GM19025 (cell line): ENCODE results near the gene IDH1.
"Not testable (repeated sequence)": the region's sequence is repeated elsewhere in the genome, so short reads cannot be mapped to it uniquely, and the experiment has no call there.

Experiments
- ATAC-seq: cut with Tn5 transposase; IDR thresholded peaks from one replicate; pipeline ENCODE4 v1.9.1; 2021; ENCODE audit warnings: mild to moderate bottlenecking, low read depth, moderate library complexity; ENCODE audit not compliant: unreplicated experiment

IDH1 gene

DNA sequence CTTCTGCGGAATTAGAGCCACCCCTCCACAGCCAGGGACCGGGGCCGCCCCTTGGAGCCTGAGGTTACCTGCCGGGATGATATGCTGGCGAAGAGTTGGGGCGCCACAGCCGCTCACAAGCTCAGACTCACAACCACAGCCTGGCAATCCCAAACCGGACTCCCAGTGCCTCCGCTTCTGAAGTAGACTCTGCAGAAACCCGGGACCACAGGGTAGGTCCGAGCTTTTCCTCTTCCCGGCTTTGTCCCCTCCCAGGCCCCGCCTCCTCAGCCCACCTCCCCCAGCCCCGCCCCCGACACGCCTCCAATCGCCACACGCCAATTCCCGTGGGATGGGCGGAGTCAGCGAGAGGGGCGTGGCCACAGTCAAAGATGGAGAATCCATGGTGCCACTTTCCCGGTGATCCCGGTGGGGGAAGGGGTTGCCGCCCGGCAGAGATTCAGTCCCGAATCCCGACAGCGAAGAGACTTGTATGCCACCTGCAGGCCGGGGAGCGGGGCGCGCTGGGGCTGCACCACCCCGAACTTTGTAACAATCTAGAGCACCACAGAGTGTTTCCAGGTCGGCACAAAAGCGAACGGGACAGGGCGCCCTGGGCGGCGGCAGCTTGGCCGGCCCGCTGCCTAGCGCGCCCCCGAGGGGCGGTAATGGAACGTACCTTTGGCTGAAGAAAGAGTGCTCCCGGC, at the start of gene IDH1:
Gene IDH1, minus strand, starts transcription at position 201 of the 686 bp plus-strand sequence. CDS start 3,520 bp downstream, outside the sequence.
- peak; percentile 74 for ATAC-seq

GRCh38 chr2:208304157-208304556, 49.3 kb upstream of the IDH1 start:
- no peak for ATAC-seq

DNA sequence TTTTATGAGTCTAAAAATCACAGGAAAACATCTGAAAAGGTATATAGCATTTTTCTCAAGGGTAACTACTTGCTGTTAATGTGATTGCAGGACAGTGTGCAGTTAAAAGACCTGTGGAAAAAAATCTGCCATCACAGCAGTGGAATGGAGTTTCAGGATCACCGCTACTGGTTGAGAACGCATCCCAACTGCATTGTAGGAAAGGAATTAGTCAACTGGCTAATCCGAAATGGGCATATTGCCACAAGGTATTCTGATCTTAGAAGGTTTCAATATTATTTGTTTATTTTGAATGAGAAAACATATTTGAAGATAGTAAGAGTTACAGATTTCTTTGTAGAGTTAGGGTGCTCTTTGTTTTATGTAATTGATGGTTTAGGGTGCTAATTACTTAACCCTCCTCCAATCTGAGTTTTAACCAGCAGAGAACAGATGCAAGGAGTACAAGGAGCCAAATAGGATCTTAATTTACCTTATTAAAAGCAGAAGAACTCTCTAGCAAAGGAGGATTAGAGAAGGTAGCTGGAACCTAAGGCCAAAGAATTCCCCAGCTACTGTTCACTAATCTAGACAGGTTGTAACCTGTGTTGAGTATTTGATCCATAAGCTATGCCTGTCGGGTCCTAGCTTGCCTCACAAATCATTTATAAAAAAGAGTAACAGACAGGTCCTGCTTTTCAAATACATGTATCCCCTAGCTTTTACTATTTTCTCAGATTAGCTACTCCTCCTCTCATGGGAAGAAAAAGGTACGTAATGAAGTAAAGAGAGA, 46.2 kb upstream of the IDH1 start:
- ATAC-seq, result no peak

- no peak for ATAC-seq
Observed at GRCh38 chr2:208297961-208298360, 43.1 kb upstream of the IDH1 start.

DNA sequence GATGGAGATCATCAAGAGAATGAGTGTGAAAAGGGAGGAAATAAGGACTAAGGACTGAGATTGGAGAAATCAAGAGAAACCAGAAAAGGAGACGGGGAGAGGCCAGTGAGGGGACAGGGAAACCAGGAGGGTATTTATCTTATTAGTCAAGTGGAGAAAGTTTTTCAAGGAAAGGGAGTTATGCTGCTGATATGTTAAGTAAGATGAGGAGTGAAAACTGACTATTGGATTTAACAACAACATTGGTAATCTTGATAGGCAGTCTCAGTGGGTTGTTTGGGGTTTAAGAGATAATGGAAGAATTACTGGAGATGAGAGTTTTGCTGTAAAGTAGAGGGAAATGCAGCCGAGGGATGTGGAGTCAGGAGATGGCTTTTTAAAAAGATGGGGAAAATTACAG, 41.7 kb upstream of the IDH1 start:
- no peak for ATAC-seq

GRCh38 chr2:208295834-208296233, 41.0 kb upstream of the IDH1 start:
- ATAC-seq, result no peak

DNA sequence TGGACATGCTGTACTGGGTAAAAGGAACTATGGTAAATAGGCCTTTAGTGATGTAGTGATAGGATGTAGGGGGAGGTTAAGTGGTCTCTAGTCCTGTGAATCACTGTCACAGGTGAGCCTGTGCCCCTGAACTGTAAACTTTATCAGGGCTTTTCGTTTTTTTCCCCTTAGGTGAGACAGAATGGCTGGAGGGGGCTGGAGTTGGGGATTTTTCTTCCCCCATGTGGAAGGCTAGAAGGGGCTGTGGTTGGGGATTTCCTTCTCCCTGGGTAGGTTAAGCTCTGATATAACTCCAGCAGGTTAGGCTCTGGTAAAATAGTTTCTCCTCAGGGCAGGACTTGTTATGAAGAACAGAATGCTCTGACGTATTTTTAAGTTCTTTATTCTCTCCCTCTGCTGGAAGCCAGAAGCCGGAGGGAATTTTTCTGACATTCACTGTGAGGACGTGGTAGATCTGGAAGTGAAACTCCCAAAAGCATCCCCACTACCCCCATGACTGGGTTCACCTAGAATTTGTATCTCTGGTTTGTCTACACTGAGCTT, 39.7 kb upstream of the IDH1 start:
- peak; percentile 57 for ATAC-seq

DNA sequence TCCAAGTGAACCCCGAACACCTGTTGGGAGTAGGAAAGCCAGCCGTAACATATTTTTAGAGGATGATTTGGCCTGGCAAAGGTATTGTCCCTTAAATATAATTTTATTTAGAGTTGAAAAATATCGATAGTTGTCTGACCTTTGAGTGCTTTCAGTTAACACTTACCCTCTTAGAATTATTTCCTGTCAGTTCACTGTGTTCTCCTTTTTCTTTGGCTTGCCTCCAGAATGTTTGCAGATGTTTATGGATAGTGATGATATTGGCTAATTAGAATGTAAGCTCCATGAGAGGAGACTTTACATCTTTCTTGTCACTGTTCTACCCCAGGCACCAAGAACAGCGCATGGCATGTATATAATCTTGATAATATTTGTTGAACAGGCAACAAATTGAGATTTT, 31.0 kb upstream of the IDH1 start:
- no peak for ATAC-seq

GRCh38 chr2:208280933-208281332, 26.1 kb upstream of the IDH1 start:
- ATAC-seq, result no peak

- no peak for ATAC-seq
Observed at GRCh38 chr2:208280234-208280633, 25.4 kb upstream of the IDH1 start.

DNA sequence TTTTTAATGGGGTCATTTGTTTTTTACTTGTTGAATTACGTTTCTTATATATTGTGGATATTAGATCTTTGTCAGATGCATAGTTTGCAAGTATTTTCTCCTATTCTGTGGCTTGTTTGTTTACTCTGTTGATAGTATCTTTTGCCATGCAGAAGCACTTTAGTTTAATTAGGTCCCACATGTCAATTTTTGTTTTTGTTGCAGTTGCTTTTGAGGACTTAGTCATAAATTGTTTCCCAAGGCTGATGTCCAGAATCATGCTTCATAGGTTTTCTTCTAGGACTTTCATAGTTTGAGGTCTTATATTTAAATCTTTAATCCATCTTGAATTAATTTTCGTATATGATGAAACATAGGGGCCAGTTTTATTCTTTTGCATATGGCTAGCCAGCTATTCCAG, 24.4 kb upstream of the IDH1 start:
- no peak for ATAC-seq

- no peak for ATAC-seq
Observed at GRCh38 chr2:208278549-208278948, 23.7 kb upstream of the IDH1 start.

DNA sequence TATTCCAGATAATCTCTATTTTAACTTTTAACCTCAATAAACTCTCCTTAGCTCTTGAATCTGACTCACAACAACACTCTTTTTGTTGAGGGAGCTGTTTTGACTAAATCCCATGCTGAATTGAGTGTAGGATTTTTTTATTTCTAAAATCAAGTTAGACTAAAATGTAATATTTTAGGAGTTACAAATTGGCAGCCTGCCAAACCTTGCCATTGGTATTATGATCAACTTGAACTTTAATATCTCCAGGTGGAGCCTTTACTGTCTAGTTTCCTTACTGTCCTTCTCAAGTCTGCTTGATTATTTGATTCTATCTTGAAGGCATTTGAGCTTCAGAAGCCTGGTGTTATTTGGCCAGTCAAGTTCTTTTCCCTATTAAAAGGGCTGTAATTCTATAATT, 19.9 kb upstream of the IDH1 start:
- ATAC-seq, result no peak

DNA sequence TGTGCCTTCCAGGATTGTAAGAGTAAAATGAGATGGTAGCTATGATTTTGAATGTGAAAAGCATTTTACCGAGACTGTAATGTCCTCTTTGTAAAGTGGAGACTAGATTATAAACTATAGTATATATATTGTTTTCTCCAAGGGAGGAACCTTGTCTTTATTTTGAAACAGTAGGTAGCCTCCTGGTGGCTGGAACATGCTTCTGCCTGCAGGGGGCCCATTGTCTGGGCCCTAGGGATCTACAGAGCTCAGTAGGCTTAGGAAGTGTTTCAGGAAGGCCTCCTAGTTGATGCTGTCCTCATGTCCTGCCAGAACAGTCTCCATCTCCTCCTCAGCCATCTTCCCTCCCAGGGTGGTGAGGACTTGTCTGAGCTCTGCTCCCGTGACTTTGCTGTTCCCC, 14.2 kb upstream of the IDH1 start:
- no peak for ATAC-seq

DNA sequence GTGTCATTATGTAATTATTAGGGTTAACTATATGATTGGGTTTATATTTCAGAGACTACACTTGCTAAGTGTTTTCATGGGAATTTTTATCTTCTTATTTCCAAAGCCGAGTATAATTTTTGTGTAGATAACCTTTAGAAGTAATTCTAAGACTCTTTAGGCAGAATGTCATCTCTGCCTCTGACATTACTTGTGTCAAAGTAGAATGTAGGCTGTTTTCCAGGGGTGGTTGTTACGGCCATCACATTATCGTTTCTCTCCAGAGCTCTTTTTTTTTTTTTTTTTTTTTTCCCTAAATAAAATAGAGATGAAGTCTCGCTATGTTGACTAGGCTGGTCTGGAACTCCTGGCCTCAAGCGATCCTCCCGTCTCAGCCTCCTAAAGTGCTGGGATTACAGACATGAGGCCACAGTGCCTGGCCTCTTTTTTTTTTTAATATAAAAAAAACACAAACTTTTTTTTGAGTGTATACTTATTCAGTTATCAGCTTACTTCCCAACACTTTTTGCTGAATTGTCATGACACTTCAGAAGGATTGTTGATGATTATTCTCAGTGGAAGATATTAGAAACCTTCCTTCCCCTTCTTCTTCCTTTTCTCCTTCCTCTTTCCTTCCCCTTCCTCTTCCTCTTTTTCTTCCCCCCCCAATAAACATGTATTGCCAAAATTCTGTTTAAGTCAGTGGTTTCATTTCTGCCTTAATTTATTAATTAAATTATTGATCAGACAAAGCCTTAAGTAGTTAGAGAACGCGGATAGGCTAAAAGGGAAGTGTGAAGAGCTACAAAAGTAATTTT, 13.5 kb upstream of the IDH1 start:
- ATAC-seq, result no peak

GRCh38 chr2:208267526-208267925, 12.7 kb upstream of the IDH1 start:
- ATAC-seq, result not testable (repeated sequence)

GRCh38 chr2:208266936-208267335, 12.1 kb upstream of the IDH1 start:
- ATAC-seq, result no peak

DNA sequence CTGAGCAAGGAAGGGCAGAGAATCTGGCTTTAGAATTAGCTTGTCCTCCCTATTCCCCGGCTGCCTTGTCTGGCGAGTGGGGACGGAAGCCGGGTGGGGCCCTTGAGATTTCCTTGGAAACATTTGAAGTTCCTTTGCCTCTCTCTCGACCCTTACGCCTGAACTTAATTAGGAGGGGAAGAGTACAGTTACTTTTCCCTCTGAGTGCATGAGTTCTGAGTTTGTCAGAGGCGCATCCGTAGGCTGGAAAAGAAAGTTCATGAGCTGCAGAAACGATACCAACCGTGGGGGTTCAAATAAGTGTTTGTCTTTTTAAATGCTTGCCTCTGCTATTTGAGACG, 11.7 kb upstream of the IDH1 start:
- no peak for ATAC-seq

DNA sequence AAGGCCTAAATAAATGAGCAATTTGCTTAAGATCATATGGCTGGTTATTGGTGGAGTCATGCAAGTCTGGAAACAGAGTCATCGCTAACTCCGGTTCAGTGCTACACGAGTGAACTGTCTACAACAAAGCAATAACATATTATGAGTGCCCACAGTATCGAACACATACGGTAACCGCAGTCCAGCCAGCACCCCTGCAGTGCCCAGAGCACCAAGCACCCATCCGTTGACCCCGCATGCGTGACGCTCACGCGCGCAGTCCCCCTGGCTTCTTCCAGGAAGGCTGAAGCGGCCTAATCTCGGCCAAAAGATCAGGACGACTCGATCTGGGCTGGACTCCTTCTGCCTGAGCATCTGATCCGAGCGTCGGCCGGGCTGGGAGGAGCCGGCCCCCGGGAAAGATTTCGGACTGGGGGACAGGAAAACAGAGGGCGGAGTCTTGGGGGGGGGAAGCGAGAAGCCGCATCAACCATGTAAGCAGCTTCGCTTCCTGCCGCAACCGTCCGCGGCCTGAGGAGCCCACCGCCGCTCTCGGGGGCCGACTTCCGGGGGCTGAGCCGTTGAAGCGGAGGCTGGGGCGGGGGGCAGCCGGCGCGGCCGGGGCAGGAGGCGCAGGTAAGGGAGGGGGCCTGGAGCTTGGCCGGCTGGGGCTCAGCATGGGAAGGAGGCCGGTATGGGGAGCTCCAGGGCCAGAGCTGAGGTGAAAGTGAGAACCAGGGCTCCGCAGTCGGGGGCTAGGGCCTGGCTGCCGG, 11.1 kb upstream of the IDH1 start, which contains the start of gene PIKFYVE:
Gene PIKFYVE, plus strand, starts transcription at position 455 of the 752 bp plus-strand sequence. CDS start 5,265 bp downstream, outside the sequence.
- ATAC-seq, result peak; percentile 83

DNA sequence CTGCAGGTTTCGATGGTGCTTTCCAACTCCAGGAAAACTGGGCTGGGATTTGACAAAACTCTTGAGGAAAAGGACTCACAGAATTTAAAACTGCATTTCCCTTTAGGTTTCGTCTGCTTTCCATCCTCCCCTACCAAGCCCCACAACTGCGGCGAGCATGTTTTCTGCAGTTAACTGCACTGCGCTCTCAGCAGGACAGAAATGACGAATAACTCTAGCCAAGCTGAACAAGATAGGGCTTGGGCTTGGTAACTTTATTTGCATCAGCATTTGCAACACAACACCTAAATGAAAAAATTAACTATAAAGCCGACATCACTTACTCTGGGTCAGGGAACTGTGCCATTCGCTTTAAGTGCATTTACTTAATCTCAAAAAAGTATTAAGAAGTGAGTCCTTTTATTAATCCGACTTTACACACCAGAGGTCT, 10.5 kb upstream of the IDH1 start:
- ATAC-seq, result peak; percentile 22
